HCT116 (cell line): ENCODE measurements around the gene PRPF40A. TPM values are rescaled to one million over a fixed set of nuclear protein-coding genes. Genes with fewer than 3 reads are reported as not detected.

Experiments
- ATAC-seq: fragments of 200-7000 bp; cut with Tn5 transposase; 2 replicates; pipeline ENCODE4 v1.9.1; 2020; ENCODE audit warnings: mild to moderate bottlenecking, moderate library complexity
- BruUV-seq: library from RNA; stranded (reverse); fragments of 400-500 nt; replicated peaks from 2 replicates; lab custom pipeline; 2021; lab: Mats Ljungman, UMichigan
- CTCF ChIA-PET: fragments of 300-600 bp; sonication (Branson Sonifier 250); formaldehyde crosslinking; loops from one replicate; lab custom pipeline; 2021; ENCODE audit warnings: antibody characterized with exemption; lab: Charles Lee
- POLR2A ChIA-PET: fragments of 300-600, 350-600 bp; sonication (Branson Sonifier 250); formaldehyde crosslinking; loops from one replicate; lab custom pipeline; 2021; ENCODE audit warnings: antibody characterized with exemption; lab: Charles Lee
- RAD21 ChIA-PET, 2 experiments: fragments of 300-600 bp; sonication (Branson Sonifier 250); formaldehyde crosslinking; loops; one replicate each; lab custom pipeline; 2023; ENCODE audit warnings: low total read pairs in 2 of 2; ENCODE audit not compliant: uncharacterized antibody in 2 of 2, unreplicated experiment in 2 of 2, low non-redundant PET in 1 of 2; lab: Charles Lee
- DNase-seq: peaks from one replicate; pipeline ENCODE4 v3.0.0-alpha.2; 2010; ENCODE audit warnings: low read depth, low spot score
- H2AFZ ChIP-seq: fragments of 200-600 bp; shearing (Covaris generic), sonication (generic); 2 replicates; pipeline ENCODE4 v1.6.1; 2017; ENCODE audit warnings: low read depth, mixed run types, mixed read lengths, antibody characterized with exemption, low read length; ENCODE audit not compliant: poor library complexity, severe bottlenecking
- H3K27ac ChIP-seq: 2 replicates; pipeline ENCODE4 v1.5.1; 2012; ENCODE audit warnings: low read depth, low read length
- H3K27me3 ChIP-seq: fragments of 200-600 bp; sonication (generic); 2 replicates; pipeline ENCODE4 v1.6.1; 2016; ENCODE audit warnings: mixed run types, low read length, mixed read lengths; ENCODE audit not compliant: insufficient read depth
- H3K36me3 ChIP-seq, 2 experiments: fragments of 200-500 bp in 1 of 2; fragments of 200-600 bp in 1 of 2; sonication (Bioruptor generic) in 1 of 2; sonication (generic) in 1 of 2; 2 replicates each; pipeline versions ENCODE4 v1.5.1 to v1.6.1; 2014 to 2016; ENCODE audit warnings: low read length in 2 of 2, inconsistent platforms in 1 of 2, mixed read lengths in 1 of 2, mixed run types in 1 of 2; ENCODE audit not compliant: insufficient read depth in 2 of 2, control insufficient read depth in 1 of 2
- H3K4me1 ChIP-seq, 2 experiments: fragments of 200-600 bp in 1 of 2; sonication (generic) in 1 of 2; 2 replicates each; pipeline versions ENCODE4 v1.5.1 to v1.6.1; 2012 to 2017; ENCODE audit warnings: low read length in 2 of 2, inconsistent platforms in 1 of 2, mild to moderate bottlenecking in 1 of 2, mixed read lengths in 1 of 2, mixed run types in 1 of 2, moderate library complexity in 1 of 2; ENCODE audit not compliant: insufficient read depth in 2 of 2, control insufficient read depth in 1 of 2
- H3K4me2 ChIP-seq: fragments of 200-600 bp; sonication (generic); 2 replicates; pipeline ENCODE4 v1.6.1; 2017; ENCODE audit warnings: mixed run types, low read length, mixed read lengths
- H3K4me3 ChIP-seq, 2 experiments: fragments of 200-600 bp in 1 of 2; sonication (generic) in 1 of 2; replicated peaks in 1 of 2; 2 replicates each; pipeline ENCODE4 v1.5.1; 2011 to 2016; ENCODE audit warnings: low read length in 2 of 2, control low read depth in 1 of 2, low read depth in 1 of 2, mild to moderate bottlenecking in 1 of 2, mixed read lengths in 1 of 2, mixed run types in 1 of 2
- H3K79me2 ChIP-seq: fragments of 200-600 bp; sonication (generic); 2 replicates; pipeline ENCODE4 v1.6.1; 2017; ENCODE audit warnings: mild to moderate bottlenecking, mixed run types, low read length, moderate library complexity, mixed read lengths; ENCODE audit not compliant: insufficient read depth
- H3K9ac ChIP-seq: fragments of 200-600 bp; sonication (generic); 2 replicates; pipeline ENCODE4 v1.6.1; 2016; ENCODE audit warnings: low read length, mixed read lengths
- H3K9me2 ChIP-seq: fragments of 200-600 bp; sonication (generic), shearing (Covaris generic); 2 replicates; pipeline ENCODE4 v1.6.1; 2017; ENCODE audit warnings: mixed run types, mild to moderate bottlenecking, moderate library complexity; ENCODE audit not compliant: insufficient read depth
- H3K9me3 ChIP-seq, 2 experiments: fragments of 200-500 bp in 1 of 2; fragments of 200-600 bp in 1 of 2; sonication (Bioruptor generic) in 1 of 2; sonication (generic) in 1 of 2; 2 replicates each; pipeline ENCODE4 v1.6.1; 2014 to 2017; ENCODE audit warnings: low read length in 2 of 2, mixed read lengths in 2 of 2, inconsistent platforms in 1 of 2, low read depth in 1 of 2, mild to moderate bottlenecking in 1 of 2, mixed run types in 1 of 2, moderate library complexity in 1 of 2; ENCODE audit not compliant: control insufficient read depth in 1 of 2, insufficient read depth in 1 of 2
- H4K20me1 ChIP-seq: fragments of 200-600 bp; sonication (generic), shearing (Covaris generic); 2 replicates; pipeline ENCODE4 v1.6.1; 2017; ENCODE audit warnings: mixed run types, mild to moderate bottlenecking, moderate library complexity; ENCODE audit not compliant: insufficient read depth
- POLR2AphosphoS5 ChIP-seq: IDR thresholded peaks from 2 replicates; pipeline ENCODE4 v1.6.1; 2011; ENCODE audit warnings: mild to moderate bottlenecking, low read depth, low read length, moderate library complexity
- intact Hi-C: fragments of 100-400 bp; cut with micrococcal nuclease; formaldehyde crosslinking; loops from 2 replicates; pipeline ENCODE4 v1.10.0; 2022
- total RNA-seq: library from RNA; stranded (reverse); gene quantifications from one replicate; pipeline ENCODE4 v1.2.1, GENCODE V29; 2021; ENCODE audit not compliant: unreplicated experiment
- TF ChIP-seq, protein P1 (sequence below): IDR thresholded peaks from 2 replicates; pipeline ENCODE4 v1.6.1; 2012
- TF ChIP-seq, protein P2 (sequence below), 3 experiments: fragments of 200-600 bp in 1 of 3; sonication (generic) in 1 of 3; IDR thresholded peaks in 2 of 3; conservative IDR thresholded peaks in 1 of 3; 2 replicates each; pipeline ENCODE4 v1.5.1; 2012 to 2017; ENCODE audit warnings: low read depth in 2 of 3, low read length in 2 of 3, antibody characterized with exemption in 1 of 3, borderline replicate concordance in 1 of 3, control low read depth in 1 of 3, mild to moderate bottlenecking in 1 of 3, mixed read lengths in 1 of 3, mixed run types in 1 of 3, moderate library complexity in 1 of 3; ENCODE audit not compliant: insufficient read depth in 1 of 3
- TF ChIP-seq, protein P3 (sequence below): IDR thresholded peaks from 2 replicates; pipeline ENCODE4 v1.6.1; 2012
- TF ChIP-seq, protein P4 (sequence below): IDR thresholded peaks from 2 replicates; pipeline ENCODE4 v1.6.1; 2011; ENCODE audit warnings: mild to moderate bottlenecking, low read length, moderate library complexity; ENCODE audit not compliant: insufficient replicate concordance; ENCODE audit errors: extremely low read depth

The PRPF40A gene
- total RNA-seq, 1 experiment from 2014 or later: 171 TPM

DNA sequence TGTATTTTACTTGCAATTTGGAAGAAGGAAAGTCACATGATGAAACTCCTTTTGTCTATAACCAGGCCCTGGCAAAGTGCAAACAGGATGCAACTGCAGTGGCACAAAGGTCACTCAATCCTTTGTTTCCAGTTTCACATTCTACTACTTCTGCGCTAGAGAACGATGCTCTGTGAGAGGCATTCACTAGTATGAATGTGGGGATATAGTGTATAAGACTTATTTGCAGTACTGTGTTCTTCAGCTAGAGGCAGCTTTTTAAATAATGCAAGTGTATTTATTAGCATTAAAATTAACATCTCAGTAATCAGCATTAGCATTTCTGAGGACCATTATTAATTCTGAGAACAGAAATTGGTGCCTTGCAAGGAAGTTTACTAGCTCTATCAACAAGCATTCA is 68.9 kb downstream of the PRPF40A start:
- TF ChIP-seq POLR2AphosphoS5: no peak
- TF ChIP-seq, protein P1, sequence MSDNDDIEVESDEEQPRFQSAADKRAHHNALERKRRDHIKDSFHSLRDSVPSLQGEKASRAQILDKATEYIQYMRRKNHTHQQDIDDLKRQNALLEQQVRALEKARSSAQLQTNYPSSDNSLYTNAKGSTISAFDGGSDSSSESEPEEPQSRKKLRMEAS: no peak
- TF ChIP-seq, protein P2, sequence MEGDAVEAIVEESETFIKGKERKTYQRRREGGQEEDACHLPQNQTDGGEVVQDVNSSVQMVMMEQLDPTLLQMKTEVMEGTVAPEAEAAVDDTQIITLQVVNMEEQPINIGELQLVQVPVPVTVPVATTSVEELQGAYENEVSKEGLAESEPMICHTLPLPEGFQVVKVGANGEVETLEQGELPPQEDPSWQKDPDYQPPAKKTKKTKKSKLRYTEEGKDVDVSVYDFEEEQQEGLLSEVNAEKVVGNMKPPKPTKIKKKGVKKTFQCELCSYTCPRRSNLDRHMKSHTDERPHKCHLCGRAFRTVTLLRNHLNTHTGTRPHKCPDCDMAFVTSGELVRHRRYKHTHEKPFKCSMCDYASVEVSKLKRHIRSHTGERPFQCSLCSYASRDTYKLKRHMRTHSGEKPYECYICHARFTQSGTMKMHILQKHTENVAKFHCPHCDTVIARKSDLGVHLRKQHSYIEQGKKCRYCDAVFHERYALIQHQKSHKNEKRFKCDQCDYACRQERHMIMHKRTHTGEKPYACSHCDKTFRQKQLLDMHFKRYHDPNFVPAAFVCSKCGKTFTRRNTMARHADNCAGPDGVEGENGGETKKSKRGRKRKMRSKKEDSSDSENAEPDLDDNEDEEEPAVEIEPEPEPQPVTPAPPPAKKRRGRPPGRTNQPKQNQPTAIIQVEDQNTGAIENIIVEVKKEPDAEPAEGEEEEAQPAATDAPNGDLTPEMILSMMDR (IDR thresholded peaks at IDR 0.05 in 2 of 3, conservative IDR thresholded peaks at IDR 0.05 in 1 of 3; ENCODE audit: borderline replicate concordance in 1 of 3, insufficient read depth in 1 of 3, low read depth in 2 of 3, low read length in 2 of 3): peak in 2 of 3 experiments; percentile 27 to 38; a peak in 3 of 6 replicates
- TF ChIP-seq, all 23 proteins: peak for 1
- CTCF ChIA-PET: interaction anchor here (0.7 to 1.8 kb wide), 6 partner anchors 9 to 473 kb away, joined by 3 to 7 read pairs (median 4); partner anchors contain the start of gene STAM2
- no TSS peak for BruUV-seq
- DNase-seq: no peak
- H3K4me1 ChIP-seq: no peaks in the 10 kb centered on the region
- no peak overlapping the region for H3K4me3 ChIP-seq
- H3K9me3 ChIP-seq: no peaks in the 10 kb centered on the region
- peaks cover 8 to 16% of the 10 kb centered on the region in 2 experiments; a peak in 3 of 4 replicates for H3K36me3 ChIP-seq
- POLR2A ChIA-PET: interaction anchor here (1.2 kb wide), 1 partner anchor 68 kb away, joined by 4 read pairs; the partner anchor contains the start of gene PRPF40A
- H3K4me2 ChIP-seq: no peak overlapping the region
- H3K9ac ChIP-seq: no peak overlapping the region
- H2AFZ ChIP-seq: no peak overlapping the region
- H3K9me2 ChIP-seq: no peaks in the 10 kb centered on the region
- no peak overlapping the region for H3K27ac ChIP-seq
- ATAC-seq: peak; percentile 51; the same call in 1 of the 2 replicates
- H4K20me1 ChIP-seq: peaks cover 6% of the 10 kb centered on the region
- no peaks in the 10 kb centered on the region for H3K27me3 ChIP-seq
- RAD21 ChIA-PET: no interaction called here
- no peaks in the 10 kb centered on the region for H3K79me2 ChIP-seq
- intact Hi-C loops: no loop called here

DNA sequence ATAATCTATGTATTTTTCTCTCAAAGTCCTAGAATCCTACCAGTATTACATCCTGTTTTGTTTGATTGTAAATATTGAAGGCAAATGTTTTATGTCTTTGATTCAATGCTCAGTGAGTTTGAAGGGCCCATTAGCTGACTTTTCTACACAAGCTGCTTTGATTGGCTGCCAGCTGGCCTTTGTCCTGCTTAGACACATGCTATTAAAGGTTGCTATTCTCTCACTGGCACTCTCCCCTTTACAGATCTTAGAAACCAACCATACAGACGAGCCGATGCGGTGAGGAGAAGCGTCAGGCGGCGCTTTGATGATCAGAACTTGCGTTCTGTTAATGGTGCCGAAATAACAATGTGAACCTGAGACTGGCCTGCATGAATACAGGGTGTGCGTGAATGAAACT is 69.7 kb downstream of the PRPF40A start:
- Histone ChIP-seq H3K79me2 (no peaks in the 10 kb centered on the region), H3K27ac (no peak overlapping the region), H3K9me2 (no peaks in the 10 kb centered on the region), H3K4me2 (no peak overlapping the region), H3K9ac (no peak overlapping the region), H2AFZ (no peak overlapping the region), H4K20me1 (peaks cover 6% of the 10 kb centered on the region), H3K36me3 (peaks cover 8 to 14% of the 10 kb centered on the region in 2 experiments; a peak in 3 of 4 replicates), H3K27me3 (no peaks in the 10 kb centered on the region), H3K4me3 (no peak overlapping the region), H3K4me1 (no peaks in the 10 kb centered on the region), H3K9me3 (no peaks in the 10 kb centered on the region)
- BruUV-seq: no TSS peak
- RAD21 ChIA-PET: no interaction called here
- TF ChIP-seq, protein P1: no peak
- TF ChIP-seq, protein P3, sequence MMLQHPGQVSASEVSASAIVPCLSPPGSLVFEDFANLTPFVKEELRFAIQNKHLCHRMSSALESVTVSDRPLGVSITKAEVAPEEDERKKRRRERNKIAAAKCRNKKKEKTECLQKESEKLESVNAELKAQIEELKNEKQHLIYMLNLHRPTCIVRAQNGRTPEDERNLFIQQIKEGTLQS: no peak
- TF ChIP-seq, protein P4, sequence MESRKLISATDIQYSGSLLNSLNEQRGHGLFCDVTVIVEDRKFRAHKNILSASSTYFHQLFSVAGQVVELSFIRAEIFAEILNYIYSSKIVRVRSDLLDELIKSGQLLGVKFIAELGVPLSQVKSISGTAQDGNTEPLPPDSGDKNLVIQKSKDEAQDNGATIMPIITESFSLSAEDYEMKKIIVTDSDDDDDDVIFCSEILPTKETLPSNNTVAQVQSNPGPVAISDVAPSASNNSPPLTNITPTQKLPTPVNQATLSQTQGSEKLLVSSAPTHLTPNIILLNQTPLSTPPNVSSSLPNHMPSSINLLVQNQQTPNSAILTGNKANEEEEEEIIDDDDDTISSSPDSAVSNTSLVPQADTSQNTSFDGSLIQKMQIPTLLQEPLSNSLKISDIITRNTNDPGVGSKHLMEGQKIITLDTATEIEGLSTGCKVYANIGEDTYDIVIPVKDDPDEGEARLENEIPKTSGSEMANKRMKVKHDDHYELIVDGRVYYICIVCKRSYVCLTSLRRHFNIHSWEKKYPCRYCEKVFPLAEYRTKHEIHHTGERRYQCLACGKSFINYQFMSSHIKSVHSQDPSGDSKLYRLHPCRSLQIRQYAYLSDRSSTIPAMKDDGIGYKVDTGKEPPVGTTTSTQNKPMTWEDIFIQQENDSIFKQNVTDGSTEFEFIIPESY: no peak
- TF ChIP-seq POLR2AphosphoS5: no peak
- POLR2A ChIA-PET: interaction anchor here (1.2 kb wide), 1 partner anchor 69 kb away, joined by 4 read pairs; the partner anchor contains the start of gene PRPF40A
- DNase-seq (no peak), ATAC-seq (no peak)
- intact Hi-C loops: no loop called here
- CTCF ChIA-PET: interaction anchor here (1.2 to 1.8 kb wide), 2 partner anchors 11 to 29 kb away, joined by 3 to 7 read pairs; no protein-coding TSS in a partner anchor
